RWPE1 (cell line): ENCODE data around the gene CCDC24.

Experiments used
- CTCF ChIA-PET: fragments of 350-600 bp; sonication (Branson Sonifier 250); formaldehyde crosslinking; extraction: SDS; loops from one replicate; lab custom pipeline; 2021; lab: Yijun Ruan, JAX
- POLR2A ChIA-PET: fragments of 400-600 bp; formaldehyde crosslinking; extraction: SDS; loops from one replicate; lab custom pipeline; 2020; ENCODE audit warnings: antibody characterized with exemption; ENCODE audit not compliant: low non-redundant PET; lab: Yijun Ruan, JAX
- DNase-seq: peaks from one replicate; pipeline ENCODE4 v3.0.0; 2012; ENCODE audit warnings: low spot score
- H3K27ac ChIP-seq: fragments of 450-650 bp; 2 replicates; pipeline ENCODE4 v1.5.1; 2017
- TF ChIP-seq, protein P1 (sequence below): fragments of 450-650 bp; conservative IDR thresholded peaks from 2 replicates; pipeline ENCODE4 v1.5.1; 2017; ENCODE audit warnings: low read depth, mild to moderate bottlenecking

CCDC24 gene

DNA sequence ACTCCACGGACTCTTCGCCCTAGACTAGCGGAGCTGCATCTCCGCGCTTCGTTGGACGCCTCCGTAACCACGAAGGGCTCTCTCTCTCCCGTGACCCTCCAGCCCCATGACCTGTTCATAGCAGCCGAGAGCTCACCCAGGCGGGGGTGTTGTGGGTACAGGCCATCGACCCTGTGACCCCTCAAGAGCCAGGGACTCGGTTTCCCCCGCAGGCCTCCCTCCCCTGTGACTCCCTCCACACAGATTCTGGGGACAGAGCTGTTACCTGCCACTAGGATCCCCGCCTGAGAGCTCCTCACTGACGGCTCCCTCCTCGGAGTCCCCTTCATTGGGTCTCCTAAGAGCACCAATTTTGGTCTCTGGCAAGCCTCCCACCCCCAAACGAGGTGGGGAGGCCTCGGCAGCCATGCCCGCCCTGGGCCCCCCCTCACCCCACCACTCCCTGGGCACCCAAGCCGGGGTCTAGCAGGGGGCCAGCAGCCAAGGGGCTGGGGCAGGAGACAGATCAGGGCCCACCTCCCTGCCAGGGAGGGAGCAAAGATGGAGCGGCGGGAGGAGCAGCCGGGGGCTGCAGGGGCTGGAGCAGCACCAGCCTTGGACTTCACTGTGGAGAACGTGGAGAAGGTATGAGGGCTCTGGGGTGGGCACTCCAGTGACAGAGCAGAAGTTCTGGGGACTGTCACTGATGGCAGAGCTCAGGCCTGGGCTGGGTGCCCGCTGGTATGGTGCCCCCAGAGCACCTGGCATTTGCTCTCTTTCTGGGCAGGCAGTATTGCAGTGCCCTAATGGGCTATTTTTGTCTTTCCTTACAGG is 44.1 kb upstream of the CCDC24 start:
- ChIA-PET POLR2A (interaction anchor here (0.8 kb wide), 1 partner anchor 12 kb away, joined by 3 read pairs; no protein-coding TSS in a partner anchor), CTCF (interaction anchor here (1.0 to 3.7 kb wide), 3 partner anchors 13 to 184 kb away, joined by 3 to 20 read pairs (median 3); partner anchors contain the start of gene ARTN)
- no peak for DNase-seq
- TF ChIP-seq, protein P1, sequence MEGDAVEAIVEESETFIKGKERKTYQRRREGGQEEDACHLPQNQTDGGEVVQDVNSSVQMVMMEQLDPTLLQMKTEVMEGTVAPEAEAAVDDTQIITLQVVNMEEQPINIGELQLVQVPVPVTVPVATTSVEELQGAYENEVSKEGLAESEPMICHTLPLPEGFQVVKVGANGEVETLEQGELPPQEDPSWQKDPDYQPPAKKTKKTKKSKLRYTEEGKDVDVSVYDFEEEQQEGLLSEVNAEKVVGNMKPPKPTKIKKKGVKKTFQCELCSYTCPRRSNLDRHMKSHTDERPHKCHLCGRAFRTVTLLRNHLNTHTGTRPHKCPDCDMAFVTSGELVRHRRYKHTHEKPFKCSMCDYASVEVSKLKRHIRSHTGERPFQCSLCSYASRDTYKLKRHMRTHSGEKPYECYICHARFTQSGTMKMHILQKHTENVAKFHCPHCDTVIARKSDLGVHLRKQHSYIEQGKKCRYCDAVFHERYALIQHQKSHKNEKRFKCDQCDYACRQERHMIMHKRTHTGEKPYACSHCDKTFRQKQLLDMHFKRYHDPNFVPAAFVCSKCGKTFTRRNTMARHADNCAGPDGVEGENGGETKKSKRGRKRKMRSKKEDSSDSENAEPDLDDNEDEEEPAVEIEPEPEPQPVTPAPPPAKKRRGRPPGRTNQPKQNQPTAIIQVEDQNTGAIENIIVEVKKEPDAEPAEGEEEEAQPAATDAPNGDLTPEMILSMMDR = no peak
- H3K27ac ChIP-seq = peak overlapping the region; percentile 90

DNA sequence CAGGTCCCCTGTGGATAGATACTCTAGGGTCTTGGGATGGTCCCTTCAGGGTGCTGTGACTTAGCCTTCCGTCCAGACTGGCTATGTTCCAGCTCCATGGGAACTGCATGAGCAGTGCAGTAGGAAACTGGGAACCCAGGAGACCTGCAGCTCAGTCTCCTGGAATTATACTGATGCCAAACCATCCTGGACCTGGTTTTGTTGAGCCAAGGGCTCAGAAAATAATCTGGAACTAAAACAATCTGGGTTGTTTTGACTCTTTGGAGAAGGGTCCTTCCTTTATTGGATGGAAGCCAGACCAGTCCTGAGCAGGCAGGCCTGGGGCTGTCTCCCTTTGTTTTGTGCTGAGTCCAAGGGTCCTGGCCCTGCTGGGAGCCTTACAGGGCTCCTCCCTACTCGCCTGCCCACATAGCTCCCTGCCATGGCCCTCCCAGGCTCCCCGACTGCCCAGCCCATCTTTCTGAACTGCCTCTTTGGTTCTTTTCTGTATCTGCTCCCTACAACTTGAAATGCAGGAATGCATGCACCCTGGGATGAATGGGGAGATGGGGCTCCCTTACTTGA is 43.4 kb upstream of the CCDC24 start:
- POLR2A ChIA-PET = no interaction called here
- CTCF ChIA-PET = interaction anchor here (1.4 to 3.7 kb wide), 2 partner anchors 14 to 183 kb away, joined by 5 to 20 read pairs; partner anchors contain the start of gene ARTN
- TF ChIP-seq, protein P1 = no peak
- peak overlapping the region; percentile 90 for H3K27ac ChIP-seq
- no peak for DNase-seq

DNA sequence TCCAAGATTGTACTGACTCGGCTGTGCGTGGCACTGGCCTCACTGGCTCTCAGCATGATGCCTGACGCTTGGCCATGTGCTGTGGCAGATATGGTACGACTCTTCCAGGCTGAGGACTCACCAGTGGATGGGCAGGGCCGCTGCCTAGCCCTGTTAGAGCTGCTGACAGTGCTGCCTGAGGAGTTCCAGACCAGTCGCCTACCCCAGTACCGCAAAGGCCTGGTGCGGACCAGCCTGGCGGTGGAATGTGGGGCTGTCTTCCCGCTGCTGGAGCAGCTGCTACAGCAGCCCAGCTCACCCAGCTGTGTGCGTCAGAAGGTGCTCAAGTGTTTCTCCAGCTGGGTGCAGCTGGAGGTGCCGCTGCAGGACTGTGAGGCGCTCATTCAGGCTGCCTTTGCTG is 41.7 kb upstream of the CCDC24 start:
- POLR2A ChIA-PET = no interaction called here
- CTCF ChIA-PET = no interaction called here
- no peak for DNase-seq
- 0 out of 2 replicates have a peak overlapping the region, but pooled peaks have one; percentile 90 for H3K27ac ChIP-seq
- TF ChIP-seq, protein P1 = no peak

DNA sequence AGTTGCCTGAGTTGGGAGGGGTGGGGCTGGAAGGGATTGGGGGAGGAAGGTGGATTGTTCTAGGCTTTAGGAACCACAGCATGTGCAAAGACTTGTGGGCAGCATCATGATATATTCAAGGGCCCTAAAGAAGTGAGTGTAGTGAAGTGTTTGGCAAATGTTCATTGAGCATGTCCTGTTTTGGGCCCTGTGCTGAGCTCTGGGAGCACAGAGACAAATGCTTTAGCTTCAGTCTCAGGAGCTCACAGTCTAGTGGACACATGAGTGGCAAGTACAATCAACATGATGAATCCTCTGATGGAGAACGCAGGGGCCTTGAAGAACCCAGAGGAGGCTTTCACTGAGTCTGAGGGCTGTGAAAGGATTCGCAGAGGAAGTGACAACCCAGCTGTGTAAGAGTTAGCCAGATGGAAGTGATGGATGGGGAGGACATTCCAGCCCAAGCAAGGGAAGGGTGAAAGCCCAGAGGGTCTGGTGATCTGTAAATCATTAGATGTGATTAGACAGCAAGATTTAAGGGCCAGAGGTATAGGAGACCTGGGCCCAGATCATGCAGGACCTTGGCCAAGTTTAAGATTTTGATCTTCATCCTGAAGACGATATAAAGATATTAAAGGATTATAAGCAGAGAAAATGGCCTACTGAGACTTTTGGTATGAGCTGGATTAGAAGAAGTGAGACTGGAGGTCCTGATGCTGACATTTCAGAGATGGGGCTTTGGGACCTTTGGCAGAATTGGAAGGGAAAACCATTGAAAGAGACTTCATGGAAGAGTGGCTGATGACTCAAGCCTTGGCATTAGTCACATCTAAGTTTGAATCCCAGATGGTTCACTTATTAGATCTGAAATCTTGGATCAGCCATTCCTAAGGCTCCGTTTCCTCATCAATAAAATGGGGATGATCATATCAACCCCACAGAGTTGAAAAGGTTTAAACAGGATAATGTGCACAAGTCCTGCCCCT is 40.1 kb upstream of the CCDC24 start:
- DNase-seq = no peak
- TF ChIP-seq, protein P1 = no peak
- ChIA-PET CTCF (no interaction called here), POLR2A (interaction anchor here (0.6 kb wide), 1 partner anchor 14 kb away, joined by 3 read pairs; no protein-coding TSS in a partner anchor)
- no peak overlapping the region for H3K27ac ChIP-seq

DNA sequence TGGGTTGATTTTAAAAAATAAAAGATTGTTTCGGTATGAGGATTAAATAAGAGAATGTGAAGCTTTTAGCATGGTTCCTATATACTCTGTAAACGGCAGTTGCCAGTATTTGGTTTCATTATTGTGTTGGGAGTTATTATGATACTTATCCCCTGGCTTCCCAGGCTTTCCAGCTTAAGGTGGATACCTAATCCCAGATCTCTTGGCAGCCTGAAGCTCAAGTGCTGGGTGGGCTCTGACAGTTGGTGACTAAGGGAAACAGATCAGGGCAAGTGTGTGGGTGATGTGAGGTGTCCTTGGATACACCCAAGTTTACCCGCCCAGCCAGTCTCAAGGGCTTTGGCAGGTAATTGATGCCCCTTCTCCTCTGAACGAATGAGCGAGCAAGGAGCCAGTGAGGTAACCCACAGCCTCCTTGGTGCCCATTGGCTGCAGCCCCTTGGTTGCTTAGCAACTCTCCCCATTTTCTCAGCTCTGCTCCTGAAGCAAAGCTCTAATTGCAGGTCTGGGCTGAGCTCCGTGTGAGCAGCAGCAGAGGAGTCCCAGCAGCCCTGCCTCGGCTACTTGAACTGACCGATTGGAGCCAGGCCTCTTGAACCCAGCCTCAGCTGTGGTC is 38.6 kb upstream of the CCDC24 start:
- CTCF ChIA-PET = no interaction called here
- TF ChIP-seq, protein P1 = no peak
- H3K27ac ChIP-seq = peak overlapping the region; percentile 33
- no peak for DNase-seq
- POLR2A ChIA-PET = no interaction called here

DNA sequence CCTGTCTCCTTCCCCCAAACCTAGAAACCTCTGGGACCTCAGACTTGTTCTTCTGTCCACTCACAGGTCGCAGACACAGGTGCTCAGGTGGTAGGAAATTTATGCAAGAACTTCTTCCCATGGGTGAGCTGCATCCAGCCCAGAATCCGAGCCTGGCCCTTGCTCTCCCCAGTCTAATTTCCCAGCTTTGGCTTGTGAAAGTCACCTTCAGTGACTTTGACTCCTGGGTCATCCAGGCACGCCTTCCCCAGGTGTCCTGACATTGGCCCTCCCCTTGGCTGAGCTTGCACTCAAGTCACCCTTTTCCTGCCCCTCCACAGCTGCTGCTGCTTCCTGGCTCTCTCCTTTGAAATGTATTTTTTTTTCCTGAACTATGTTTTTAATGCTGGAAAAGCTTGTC is 38.0 kb upstream of the CCDC24 start:
- POLR2A ChIA-PET = no interaction called here

More for the DNA sequence above, 38.0 kb upstream of the CCDC24 start:
- H3K27ac ChIP-seq = peak overlapping the region; percentile 33
- CTCF ChIA-PET = no interaction called here
- DNase-seq = no peak
- TF ChIP-seq, protein P1 = no peak
